Psoas muscle (tissue), 8 donors: ENCODE measurements around the gene LRRK1. TPM values are rescaled to one million over a fixed set of nuclear protein-coding genes. Genes with fewer than 3 reads are reported as not detected.

ENCODE experiments used
- ATAC-seq, 4 donors: fragments of 200-7000 bp; cut with Tn5 transposase; one replicate each; pipeline ENCODE4 v1.9.1; 2020; ENCODE audit warnings: moderate library complexity in 3 of 4, mild to moderate bottlenecking in 2 of 4
- DNase-seq, 2 donors: peaks; one replicate each; pipeline ENCODE4 v3.0.0-alpha.2; 2020
- H3K27ac ChIP-seq: fragments of 200-600 bp; one replicate; pipeline ENCODE4 v1.8.0; 2022
- H3K27me3 ChIP-seq, 3 donors: fragments of 200-600 bp in 1 of 3; one replicate each; pipeline versions ENCODE4 v1.6.1 to v1.8.0; 2013 to 2022; ENCODE audit warnings: low read length in 2 of 3, mild to moderate bottlenecking in 2 of 3, moderate library complexity in 1 of 3; ENCODE audit not compliant: insufficient read depth in 3 of 3
- H3K36me3 ChIP-seq, 2 donors: fragments of 200-600 bp in 1 of 2; one replicate each; pipeline versions ENCODE4 v1.6.1 to v1.8.0; 2013 to 2022; ENCODE audit warnings: low read depth in 1 of 2, mild to moderate bottlenecking in 1 of 2, moderate library complexity in 1 of 2; ENCODE audit not compliant: insufficient read depth in 1 of 2
- H3K4me1 ChIP-seq: fragments of 200-600 bp; one replicate; pipeline ENCODE4 v1.8.0; 2022
- H3K4me3 ChIP-seq: fragments of 200-600 bp; one replicate; pipeline ENCODE4 v1.8.0; 2022; ENCODE audit warnings: mild to moderate bottlenecking
- H3K9me3 ChIP-seq: fragments of 200-600 bp; one replicate; pipeline ENCODE4 v1.8.0; 2022
- CTCF ChIP-seq: fragments of 200-600 bp; IDR thresholded peaks from one replicate; pipeline ENCODE4 v1.8.0; 2022; ENCODE audit warnings: antibody characterized with exemption
- WGBS, 3 donors: extraction: QIAGEN DNeasy Blood & Tissue Kit; methylation state at CpG; one replicate each; pipeline versions ENCODE4 v1.1.6 to v1.1.7; 2013; 5-methylcytosine and 5-hydroxymethylcytosine counted together
- intact Hi-C, 2 donors: fragments of 100-400 bp; cut with DNase I; formaldehyde crosslinking; loops; one replicate each; pipeline versions ENCODE4 v1.11.0 to v1.14.2; 2022
- polyA plus RNA-seq, 3 donors: library from polyadenylated mRNA; stranded (reverse); fragments of 200-250 nt; gene quantifications; one replicate each; pipeline ENCODE4 v1.2.3, GENCODE V29; 2013
- total RNA-seq, 4 donors: library from RNA; stranded (reverse); fragmentation: NEBNext Ultra II Directional in 2 of 4; extraction: Animal tissue kit (Norgen Biotek cat#: 25700) in 2 of 4; gene quantifications; one replicate each; pipeline versions ENCODE4 v1.2.1 to v1.2.4, GENCODE V29; 2021 to 2023
- donor health status: healthy with polysubstance abuse.
- donor health status: DM: no; HTN: no; CAD: no; lungs with moderate emphysema.
- donor health status: Bipolar disorder and iron deficiency.
- donor health status: healthy.
- donor health status: DM: yes; HTN: yes; CAD: no.
- donor health status: DM: no; HTN: no; CAD: no.
- donor health status: DM: no; HTN: no; CAD: no.
- donor health status: DM: yes; HTN: yes; CAD: no.

LRRK1 gene
- total and polyA plus RNA-seq, 7 donors = 0.91 to 7.6 (median 2.6) TPM

DNA sequence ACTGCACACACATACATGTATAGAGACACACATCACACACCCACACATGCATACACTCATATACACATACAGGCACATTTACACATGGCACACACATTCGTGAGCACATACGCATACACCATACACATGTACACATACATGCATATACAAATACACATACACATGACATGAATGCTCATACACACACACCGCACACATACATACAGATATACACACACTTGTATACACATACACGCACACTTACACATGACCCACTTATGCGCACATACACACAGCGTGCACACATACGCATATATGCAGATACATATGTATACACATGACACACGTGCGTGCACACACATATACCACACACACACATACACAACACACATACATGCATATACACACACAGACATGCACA lies 162.7 kb downstream of the LRRK1 start:
- no peaks in the 10 kb centered on the region for H3K27me3 ChIP-seq
- H3K36me3 ChIP-seq = no peaks in the 10 kb centered on the region
- no peak overlapping the region for H3K4me3 ChIP-seq
- no peaks in the 10 kb centered on the region for H3K9me3 ChIP-seq
- TF ChIP-seq CTCF = no peak
- H3K27ac ChIP-seq = no peak overlapping the region
- DNase-seq = no peak
- intact Hi-C loops = no loop called here
- 97 to 98% (median 98%) methylated on average over 9 of the region's 9 CpGs for WGBS, 3 donors
- no peak for ATAC-seq
- H3K4me1 ChIP-seq = no peaks in the 10 kb centered on the region

GRCh38 chr15:101083336-101084045 lies 164.3 kb downstream of the LRRK1 start:
- Histone ChIP-seq H3K4me1 (peaks cover 2% of the 10 kb centered on the region), H3K4me3 (no peak overlapping the region), H3K9me3 (no peaks in the 10 kb centered on the region), H3K36me3 (no peaks in the 10 kb centered on the region), H3K27ac (no peak overlapping the region), H3K27me3 (no peaks in the 10 kb centered on the region)
- DNase-seq = no peak
- no peak for TF ChIP-seq CTCF
- ATAC-seq = no peak
- intact Hi-C loops = no loop called here
- WGBS, 3 donors = 37 to 66% (median 55%) methylated on average over 11 of the region's 11 CpGs

- TF ChIP-seq CTCF = no peak
- no peaks in the 10 kb centered on the region for H3K9me3 ChIP-seq
- peaks cover 4% of the 10 kb centered on the region for H3K4me1 ChIP-seq
- H3K27me3 ChIP-seq = no peaks in the 10 kb centered on the region
- WGBS, 3 donors = 88 to 91% (median 89%) methylated on average over 10 of the region's 10 CpGs
- no peak overlapping the region for H3K27ac ChIP-seq
- ATAC-seq = no peak
- H3K4me3 ChIP-seq = no peak overlapping the region
- intact Hi-C loops = loop anchor here (5.0 kb wide), 1 partner anchor 68 kb away; no protein-coding TSS in a partner anchor
- DNase-seq = no peak
- no peaks in the 10 kb centered on the region for H3K36me3 ChIP-seq
Observed at GRCh38 chr15:101084801-101085200, 165.6 kb downstream of the LRRK1 start.

DNA sequence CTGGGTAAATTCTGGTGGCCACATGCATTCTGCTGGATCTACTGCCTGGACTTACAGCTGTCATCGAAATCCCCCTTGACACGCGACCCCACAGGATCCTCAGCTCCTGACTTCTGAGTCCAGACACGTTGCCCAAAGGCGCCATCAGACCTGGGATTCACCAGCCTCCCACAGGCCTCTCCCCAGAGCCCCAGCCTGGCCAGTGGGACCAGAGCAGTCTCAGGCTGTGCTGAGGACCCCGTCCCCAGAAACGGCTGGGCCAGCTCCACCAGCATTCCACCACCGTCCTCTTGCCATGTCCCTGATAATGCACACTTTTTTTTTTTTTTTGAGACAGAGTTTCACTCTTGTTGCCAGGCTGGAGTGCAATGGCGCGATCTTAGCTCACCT lies 166.1 kb downstream of the LRRK1 start:
- Histone ChIP-seq H3K27ac (no peak overlapping the region), H3K36me3 (no peaks in the 10 kb centered on the region), H3K9me3 (no peaks in the 10 kb centered on the region), H3K27me3 (no peaks in the 10 kb centered on the region), H3K4me1 (peaks cover 4% of the 10 kb centered on the region), H3K4me3 (no peak overlapping the region)
- DNase-seq = no peak
- intact Hi-C loops = loop anchor here (5.0 kb wide), 1 partner anchor 68 kb away; no protein-coding TSS in a partner anchor
- TF ChIP-seq CTCF = no peak
- no peak for ATAC-seq
- WGBS, 3 donors = 88 to 92% (median 89%) methylated on average over 8 to 10 of the region's 10 CpGs
